C4-2B (cell line): ENCODE results near the gene RASSF5.

Experiments
- ZFX ChIP-seq: fragments of 450-650 bp; IDR thresholded peaks from 2 replicates; pipeline ENCODE4 v1.6.1; 2017
- TF ChIP-seq, protein P1 (sequence below): fragments of 450-650 bp; conservative IDR thresholded peaks from 2 replicates; pipeline ENCODE4 v1.5.1; 2017; ENCODE audit warnings: mild to moderate bottlenecking

DNA sequence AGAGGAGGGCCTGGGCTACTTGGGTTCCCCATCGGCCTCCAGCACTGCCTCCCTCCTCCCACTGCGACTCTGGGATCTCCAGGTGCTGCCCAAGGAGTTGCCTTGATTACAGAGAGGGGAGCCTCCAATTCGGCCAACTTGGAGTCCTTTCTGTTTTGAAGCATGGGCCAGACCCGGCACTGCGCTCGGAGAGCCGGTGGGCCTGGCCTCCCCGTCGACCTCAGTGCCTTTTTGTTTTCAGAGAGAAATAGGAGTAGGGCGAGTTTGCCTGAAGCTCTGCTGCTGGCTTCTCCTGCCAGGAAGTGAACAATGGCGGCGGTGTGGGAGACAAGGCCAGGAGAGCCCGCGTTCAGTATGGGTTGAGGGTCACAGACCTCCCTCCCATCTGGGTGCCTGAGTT is 80.6 kb downstream of the RASSF5 start:
- TF ChIP-seq, protein P1, sequence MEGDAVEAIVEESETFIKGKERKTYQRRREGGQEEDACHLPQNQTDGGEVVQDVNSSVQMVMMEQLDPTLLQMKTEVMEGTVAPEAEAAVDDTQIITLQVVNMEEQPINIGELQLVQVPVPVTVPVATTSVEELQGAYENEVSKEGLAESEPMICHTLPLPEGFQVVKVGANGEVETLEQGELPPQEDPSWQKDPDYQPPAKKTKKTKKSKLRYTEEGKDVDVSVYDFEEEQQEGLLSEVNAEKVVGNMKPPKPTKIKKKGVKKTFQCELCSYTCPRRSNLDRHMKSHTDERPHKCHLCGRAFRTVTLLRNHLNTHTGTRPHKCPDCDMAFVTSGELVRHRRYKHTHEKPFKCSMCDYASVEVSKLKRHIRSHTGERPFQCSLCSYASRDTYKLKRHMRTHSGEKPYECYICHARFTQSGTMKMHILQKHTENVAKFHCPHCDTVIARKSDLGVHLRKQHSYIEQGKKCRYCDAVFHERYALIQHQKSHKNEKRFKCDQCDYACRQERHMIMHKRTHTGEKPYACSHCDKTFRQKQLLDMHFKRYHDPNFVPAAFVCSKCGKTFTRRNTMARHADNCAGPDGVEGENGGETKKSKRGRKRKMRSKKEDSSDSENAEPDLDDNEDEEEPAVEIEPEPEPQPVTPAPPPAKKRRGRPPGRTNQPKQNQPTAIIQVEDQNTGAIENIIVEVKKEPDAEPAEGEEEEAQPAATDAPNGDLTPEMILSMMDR, result no peak
- TF ChIP-seq ZFX, result no peak
